GM03348 (cell line): ENCODE data around the gene PEAK1.
A peak's percentile ranks its signal among the peaks of the same experiment; 100 is the strongest.
"Not testable (repeated sequence)": the region's sequence is repeated elsewhere in the genome, so short reads cannot be mapped to it uniquely, and the experiment has no call there.

Experiments
- DNase-seq: peaks from one replicate; pipeline ENCODE4 v3.0.0; 2012; ENCODE audit warnings: low spot score

The PEAK1 gene

GRCh38 chr15:77295446-77295845 lies 124.5 kb downstream of the PEAK1 start:
- peak; percentile 24 for DNase-seq

GRCh38 chr15:77292969-77293558 lies 126.8 kb downstream of the PEAK1 start:
- DNase-seq = no peak

GRCh38 chr15:77291107-77291506 lies 128.8 kb downstream of the PEAK1 start:
- DNase-seq = no peak

- no peak for DNase-seq
Measured at GRCh38 chr15:77287385-77287784, 132.5 kb downstream of the PEAK1 start.

- DNase-seq = no peak
Measured at GRCh38 chr15:77285057-77285997, 134.6 kb downstream of the PEAK1 start.

GRCh38 chr15:77282333-77282732 lies 137.6 kb downstream of the PEAK1 start:
- peak; percentile 78 for DNase-seq

- no peak for DNase-seq
Measured at GRCh38 chr15:77276943-77277342, 143.0 kb downstream of the PEAK1 start.

- DNase-seq = no peak
Measured at GRCh38 chr15:77276096-77276495, 143.8 kb downstream of the PEAK1 start.

GRCh38 chr15:77273136-77273535 lies 146.8 kb downstream of the PEAK1 start:
- not testable (repeated sequence) for DNase-seq

GRCh38 chr15:77266708-77267386 lies 153.1 kb downstream of the PEAK1 start:
- no peak for DNase-seq

- no peak for DNase-seq
Measured at GRCh38 chr15:77255385-77255784, 164.5 kb downstream of the PEAK1 start.

- no peak for DNase-seq
Measured at GRCh38 chr15:77251662-77252061, 168.2 kb downstream of the PEAK1 start.

GRCh38 chr15:77247116-77247515 lies 172.8 kb downstream of the PEAK1 start:
- DNase-seq = no peak

GRCh38 chr15:77243716-77244401 lies 176.0 kb downstream of the PEAK1 start:
- DNase-seq = no peak

- DNase-seq = no peak
Measured at GRCh38 chr15:77243135-77243534, 176.8 kb downstream of the PEAK1 start.

GRCh38 chr15:77239882-77240608 lies 179.9 kb downstream of the PEAK1 start:
- DNase-seq = peak; percentile 37

- no peak for DNase-seq
Measured at GRCh38 chr15:77235566-77235965, 184.3 kb downstream of the PEAK1 start.

- DNase-seq = no peak
Measured at GRCh38 chr15:77228828-77229227, 191.1 kb downstream of the PEAK1 start.

GRCh38 chr15:77226652-77227051 lies 193.3 kb downstream of the PEAK1 start:
- DNase-seq = no peak

GRCh38 chr15:77225646-77226045 lies 194.3 kb downstream of the PEAK1 start:
- DNase-seq = no peak

- DNase-seq = no peak
Measured at GRCh38 chr15:77225088-77225487, 194.8 kb downstream of the PEAK1 start.

GRCh38 chr15:77224352-77224751 lies 195.6 kb downstream of the PEAK1 start:
- no peak for DNase-seq
